Osteocyte (in vitro differentiated cells): ENCODE measurements around the gene FGF1. TPM values are rescaled to one million over a fixed set of nuclear protein-coding genes. Genes with fewer than 3 reads are reported as not detected.

Source experiments
- DNase-seq: peaks from one replicate; pipeline ENCODE4 v3.0.0; 2021; ENCODE audit warnings: mixed read lengths; ENCODE audit not compliant: unreplicated experiment; ENCODE audit errors: extremely low spot score
- H3K27ac Mint-ChIP-seq: one replicate; pipeline ENCODE4 v1.8.0; 2021; ENCODE audit warnings: mild to moderate bottlenecking, mixed read lengths; ENCODE audit not compliant: unreplicated experiment
- H3K27me3 Mint-ChIP-seq: one replicate; pipeline ENCODE4 v1.8.0; 2021; ENCODE audit warnings: mixed read lengths; ENCODE audit not compliant: unreplicated experiment
- H3K36me3 Mint-ChIP-seq: one replicate; pipeline ENCODE4 v1.8.0; 2021; ENCODE audit warnings: mixed read lengths; ENCODE audit not compliant: unreplicated experiment
- H3K4me1 Mint-ChIP-seq: one replicate; pipeline ENCODE4 v1.8.0; 2021; ENCODE audit warnings: mixed read lengths; ENCODE audit not compliant: unreplicated experiment
- H3K4me3 Mint-ChIP-seq: one replicate; pipeline ENCODE4 v1.8.0; 2021; ENCODE audit warnings: mild to moderate bottlenecking, moderate library complexity, mixed read lengths; ENCODE audit not compliant: unreplicated experiment
- H3K9me3 Mint-ChIP-seq: one replicate; pipeline ENCODE4 v1.8.0; 2021; ENCODE audit warnings: mixed read lengths; ENCODE audit not compliant: unreplicated experiment
- CTCF ChIP-seq: fragments of 200-600 bp; sonication (generic); IDR thresholded peaks from 2 replicates; pipeline ENCODE4 v1.5.0; 2021; ENCODE audit warnings: antibody characterized with exemption, mild to moderate bottlenecking, moderate library complexity
- total RNA-seq: library from RNA; stranded (reverse); gene quantifications from 2 replicates; pipeline ENCODE4 v1.2.1, GENCODE V29; 2021

FGF1 gene
- total RNA-seq, 1 donor from 2014 or later = 1.5 TPM

- Mint-ChIP-seq H3K4me1 (peaks cover 26% of the 10 kb centered on the region), H3K27me3 (no peaks in the 10 kb centered on the region), H3K4me3 (no peak overlapping the region), H3K36me3 (no peaks in the 10 kb centered on the region), H3K27ac (peak overlapping the region; percentile 35), H3K9me3 (no peaks in the 10 kb centered on the region)
- no peak for DNase-seq
- no peak for TF ChIP-seq CTCF
Measured at GRCh38 chr5:142697356-142698255, 11.7 kb upstream of the FGF1 start.

- H3K4me3 Mint-ChIP-seq = no peak overlapping the region
- peaks cover 26% of the 10 kb centered on the region for H3K4me1 Mint-ChIP-seq
- DNase-seq = no peak
- no peak overlapping the region for H3K27ac Mint-ChIP-seq
- no peaks in the 10 kb centered on the region for H3K9me3 Mint-ChIP-seq
- no peaks in the 10 kb centered on the region for H3K36me3 Mint-ChIP-seq
- TF ChIP-seq CTCF = no peak
- no peaks in the 10 kb centered on the region for H3K27me3 Mint-ChIP-seq
Measured at GRCh38 chr5:142696379-142696778, 10.5 kb upstream of the FGF1 start.

DNA sequence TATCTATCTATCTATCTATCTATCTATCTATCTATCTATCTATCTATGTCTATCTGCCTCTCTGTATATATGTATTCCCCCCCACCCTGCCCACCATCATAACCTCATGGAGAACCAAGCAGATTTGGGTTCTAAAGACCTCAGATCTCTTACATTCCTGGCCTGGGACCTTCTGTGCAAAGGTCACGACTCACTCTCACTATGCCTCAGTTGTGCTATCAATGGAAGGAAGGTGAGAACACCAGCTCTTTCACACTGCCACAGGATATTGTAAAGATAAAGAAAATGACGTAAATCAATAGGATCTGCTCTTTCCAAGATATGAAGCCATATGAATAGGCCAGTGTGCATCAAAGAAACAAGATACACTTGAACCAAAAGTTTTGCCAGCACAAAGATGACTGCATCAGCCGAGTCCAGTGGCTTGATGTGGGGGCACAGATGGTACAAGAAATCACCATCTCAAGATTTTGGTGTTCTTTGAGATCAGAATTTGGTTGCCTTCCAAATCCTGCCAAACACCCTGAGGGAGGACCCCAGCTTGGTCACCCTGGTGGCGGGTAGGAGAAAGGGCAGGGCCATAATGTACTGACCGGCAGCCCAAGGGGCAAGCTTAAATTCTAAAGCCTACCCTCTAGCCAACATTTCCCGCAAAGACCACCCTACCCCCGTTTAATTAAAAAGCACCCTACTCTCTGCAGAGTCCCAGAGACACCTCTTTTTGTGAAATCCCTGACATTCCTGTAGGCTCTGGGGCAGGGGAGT is 8.4 kb upstream of the FGF1 start:
- no peak for TF ChIP-seq CTCF
- DNase-seq = no peak
- Mint-ChIP-seq H3K4me3 (no peak overlapping the region), H3K27ac (no peak overlapping the region), H3K36me3 (no peaks in the 10 kb centered on the region), H3K4me1 (peaks cover 26% of the 10 kb centered on the region), H3K9me3 (no peaks in the 10 kb centered on the region), H3K27me3 (no peaks in the 10 kb centered on the region)

- H3K9me3 Mint-ChIP-seq = no peaks in the 10 kb centered on the region
- H3K4me1 Mint-ChIP-seq = peaks cover 10% of the 10 kb centered on the region
- H3K36me3 Mint-ChIP-seq = no peaks in the 10 kb centered on the region
- H3K27ac Mint-ChIP-seq = no peak overlapping the region
- no peak for DNase-seq
- H3K27me3 Mint-ChIP-seq = peaks cover 10% of the 10 kb centered on the region
- H3K4me3 Mint-ChIP-seq = no peak overlapping the region
- TF ChIP-seq CTCF = no peak
Measured at GRCh38 chr5:142692321-142692894, 6.5 kb upstream of the FGF1 start.

GRCh38 chr5:142690667-142691066 is 4.8 kb upstream of the FGF1 start:
- H3K27me3 Mint-ChIP-seq = peaks cover 10% of the 10 kb centered on the region
- H3K4me1 Mint-ChIP-seq = peaks cover 13% of the 10 kb centered on the region
- H3K27ac Mint-ChIP-seq = no peak overlapping the region
- no peaks in the 10 kb centered on the region for H3K36me3 Mint-ChIP-seq
- no peak overlapping the region for H3K4me3 Mint-ChIP-seq
- DNase-seq = no peak
- no peak for TF ChIP-seq CTCF
- no peaks in the 10 kb centered on the region for H3K9me3 Mint-ChIP-seq
